ENCODE data around the gene MYO3B. TPM values are rescaled to one million over a fixed set of nuclear protein-coding genes. Genes with fewer than 3 reads are reported as not detected.
A peak's percentile ranks its signal among the peaks of the same experiment; 100 is the strongest.

The MYO3B gene
- total RNA-seq, 4 donors from 2014 or later, result 0.09 to 9.1 TPM; not detected in 2

GRCh38 chr2:170679607-170680079 is 501.7 kb downstream of the MYO3B start:
- no peak for DNase-seq
- intact Hi-C loops (cut with DNase I; ENCODE audit: low total_unique reads), result no loop called here
- no peaks in the 10 kb centered on the region for H3K9me3 ChIP-seq
- no peak for TF ChIP-seq POLR2A (IDR thresholded peaks at IDR 0.05)
- TF ChIP-seq CTCF (IDR thresholded peaks at IDR 0.05), result no peak
- H3K36me3 ChIP-seq, result no peaks in the 10 kb centered on the region
- H3K27ac ChIP-seq, result peak overlapping the region; percentile 10 to 29
- H3K4me3 ChIP-seq, result no peak overlapping the region
- H3K4me1 ChIP-seq, result no peaks in the 10 kb centered on the region
- no peaks in the 10 kb centered on the region for H3K27me3 ChIP-seq

- no peak for TF ChIP-seq CTCF (IDR thresholded peaks at IDR 0.05)
- TF ChIP-seq POLR2A (IDR thresholded peaks at IDR 0.05), result no peak
- no peaks in the 10 kb centered on the region for H3K4me1 ChIP-seq
- H3K27ac ChIP-seq, result peak overlapping the region; percentile 10 to 54
- H3K36me3 ChIP-seq, result no peaks in the 10 kb centered on the region
- H3K4me3 ChIP-seq, result no peak overlapping the region
- no peaks in the 10 kb centered on the region for H3K9me3 ChIP-seq
- intact Hi-C loops (cut with DNase I; ENCODE audit: low total_unique reads), result no loop called here
- DNase-seq, result no peak
- no peaks in the 10 kb centered on the region for H3K27me3 ChIP-seq
Observed at GRCh38 chr2:170680172-170680941, 502.4 kb downstream of the MYO3B start.

- Histone ChIP-seq H3K27ac (peak overlapping the region; percentile 10 to 54), H3K36me3 (no peaks in the 10 kb centered on the region), H3K4me3 (no peak overlapping the region), H3K27me3 (no peaks in the 10 kb centered on the region), H3K9me3 (no peaks in the 10 kb centered on the region), H3K4me1 (no peaks in the 10 kb centered on the region)
- DNase-seq, result no peak
- intact Hi-C loops (cut with DNase I; ENCODE audit: low total_unique reads), result no loop called here
- TF ChIP-seq CTCF (IDR thresholded peaks at IDR 0.05), result no peak
- TF ChIP-seq POLR2A (IDR thresholded peaks at IDR 0.05), result no peak
Observed at GRCh38 chr2:170681311-170681710, 503.4 kb downstream of the MYO3B start.

- Histone ChIP-seq H3K27me3 (no peaks in the 10 kb centered on the region), H3K4me1 (no peaks in the 10 kb centered on the region)
Observed at GRCh38 chr2:170685591-170685990, 507.6 kb downstream of the MYO3B start.

More at GRCh38 chr2:170685591-170685990, 507.6 kb downstream of the MYO3B start:
- H3K9me3 ChIP-seq, result no peaks in the 10 kb centered on the region
- no peak for DNase-seq
- TF ChIP-seq CTCF (IDR thresholded peaks at IDR 0.05), result no peak
- no peak for TF ChIP-seq POLR2A (IDR thresholded peaks at IDR 0.05)
- H3K4me3 ChIP-seq, result no peak overlapping the region
- intact Hi-C loops (cut with DNase I; ENCODE audit: low total_unique reads), result no loop called here
- H3K36me3 ChIP-seq, result no peaks in the 10 kb centered on the region
- H3K27ac ChIP-seq, result no peak overlapping the region

Measured in uterus (tissue), 4 donors.